H1 (cell line): ENCODE measurements around the gene PCNX1. TPM values are rescaled to one million over a fixed set of nuclear protein-coding genes. Genes with fewer than 3 reads are reported as not detected.

Experiments
- CTCF ChIA-PET: fragments of 300-600 bp; sonication (Branson Sonifier 250); formaldehyde crosslinking; loops from one replicate; lab custom pipeline; 2021; ENCODE audit not compliant: partially characterized antibody; lab: Charles Lee
- POLR2A ChIA-PET: fragments of 300-600 bp; sonication (Branson Sonifier 250); formaldehyde crosslinking; loops from one replicate; lab custom pipeline; 2021; ENCODE audit warnings: inconsistent platforms; ENCODE audit not compliant: partially characterized antibody; lab: Charles Lee
- DNase-seq, 2 experiments: peaks; one replicate each; pipeline versions ENCODE4 v3.0.0 to v3.0.0-alpha.2; 2010 to 2022; ENCODE audit warnings: low spot score in 2 of 2, low read depth in 1 of 2, mixed read lengths in 1 of 2
- FAIRE-seq: peaks from 2 replicates; lab custom pipeline; 2011; peaks lifted over from hg19 to GRCh38; lab: Jason Lieb, UNC
- H2AFZ ChIP-seq: 2 replicates; pipeline ENCODE4 v1.8.1; 2012; ENCODE audit warnings: low read length, inconsistent platforms
- H2AK5ac ChIP-seq: 2 replicates; pipeline ENCODE4 v1.6.1; 2013; ENCODE audit warnings: low read depth, low read length
- H2BK120ac ChIP-seq: replicated peaks from 2 replicates; pipeline ENCODE3; 2013; ENCODE audit warnings: low read depth, low read length, inconsistent platforms
- H2BK12ac ChIP-seq: 2 replicates; pipeline ENCODE4 v1.6.1; 2013; ENCODE audit warnings: low read depth, low read length
- H2BK15ac ChIP-seq: 2 replicates; pipeline ENCODE4 v1.6.1; 2013; ENCODE audit warnings: low read length
- H2BK20ac ChIP-seq: 2 replicates; pipeline ENCODE4 v1.6.1; 2013; ENCODE audit warnings: low read length
- H2BK5ac ChIP-seq: 2 replicates; pipeline ENCODE4 v1.6.1; 2013; ENCODE audit warnings: low read depth, low read length
- H3K14ac ChIP-seq: 2 replicates; pipeline ENCODE4 v1.6.1; 2013; ENCODE audit warnings: inconsistent platforms; ENCODE audit not compliant: insufficient read length
- H3K18ac ChIP-seq: 2 replicates; pipeline ENCODE4 v1.6.1; 2013; ENCODE audit warnings: low read length; ENCODE audit errors: extremely low read depth
- H3K23ac ChIP-seq: 2 replicates; pipeline ENCODE4 v1.6.1; 2013; ENCODE audit warnings: inconsistent platforms; ENCODE audit not compliant: insufficient read length
- H3K23me2 ChIP-seq: 2 replicates; pipeline ENCODE4 v1.6.1; 2013; ENCODE audit warnings: low read depth, low read length
- H3K27ac ChIP-seq: 2 replicates; pipeline ENCODE4 v1.6.1; 2011; ENCODE audit warnings: low read depth, low read length, inconsistent platforms
- H3K27me3 ChIP-seq, 4 experiments: replicated peaks in 1 of 4; 1 replicate in 1 of 4; 2 replicates in 3 of 4; pipeline versions ENCODE4 v1.6.1 to v1.8.1; 2011 to 2013; ENCODE audit warnings: low read length in 3 of 4, mild to moderate bottlenecking in 3 of 4, inconsistent platforms in 2 of 4, mixed read lengths in 2 of 4, moderate library complexity in 1 of 4; ENCODE audit not compliant: control insufficient read depth in 3 of 4, insufficient read depth in 3 of 4; ENCODE audit errors: extremely low read depth in 1 of 4
- H3K36me3 ChIP-seq, 4 experiments: 2 replicates each; pipeline versions ENCODE4 v1.6.1 to v1.8.1; 2011 to 2013; ENCODE audit warnings: mild to moderate bottlenecking in 4 of 4, low read length in 3 of 4, moderate library complexity in 2 of 4, control low read depth in 1 of 4, inconsistent platforms in 1 of 4; ENCODE audit not compliant: insufficient read depth in 4 of 4, control insufficient read depth in 2 of 4
- H3K4ac ChIP-seq: replicated peaks from 2 replicates; pipeline ENCODE3; 2013; ENCODE audit warnings: low read length, low read depth, mixed read lengths, inconsistent platforms; ENCODE audit not compliant: insufficient read length
- H3K4me1 ChIP-seq, 4 experiments: replicated peaks in 1 of 4; 1 replicate in 1 of 4; 2 replicates in 3 of 4; pipeline versions ENCODE4 v1.6.1 to v1.8.1; 2011 to 2013; ENCODE audit warnings: low read length in 3 of 4, inconsistent platforms in 2 of 4, mixed read lengths in 1 of 4; ENCODE audit not compliant: insufficient read depth in 4 of 4, control insufficient read depth in 3 of 4
- H3K4me2 ChIP-seq, 2 experiments: 2 replicates each; pipeline versions ENCODE4 v1.6.1 to v1.8.1; 2011 to 2013; ENCODE audit warnings: low read depth in 2 of 2, low read length in 2 of 2, control low read depth in 1 of 2, inconsistent platforms in 1 of 2, mild to moderate bottlenecking in 1 of 2; ENCODE audit not compliant: insufficient read depth in 1 of 2
- H3K4me3 ChIP-seq, 4 experiments: fragments of 200-600, 300-600 bp in 1 of 4; sonication (generic), shearing (Covaris generic), sonication (Bioruptor Twin) in 1 of 4; 2 replicates each; pipeline versions ENCODE4 v1.5.1 to v1.8.1; 2011 to 2016; ENCODE audit warnings: low read length in 4 of 4, low read depth in 3 of 4, control low read depth in 2 of 4, inconsistent platforms in 2 of 4, mild to moderate bottlenecking in 2 of 4, mixed read lengths in 1 of 4, moderate library complexity in 1 of 4; ENCODE audit not compliant: insufficient read depth in 2 of 4; ENCODE audit errors: extremely low read depth in 1 of 4
- H3K56ac ChIP-seq: replicated peaks from 2 replicates; pipeline ENCODE3; 2013; ENCODE audit warnings: low read depth, mild to moderate bottlenecking, mixed read lengths, low read length, inconsistent platforms; ENCODE audit not compliant: insufficient read length
- H3K79me1 ChIP-seq: 2 replicates; pipeline ENCODE4 v1.6.1; 2013; ENCODE audit warnings: low read depth, low read length, control low read depth
- H3K79me2 ChIP-seq, 2 experiments: 2 replicates each; pipeline versions ENCODE4 v1.6.1 to v1.8.1; 2012 to 2013; ENCODE audit warnings: low read length in 2 of 2, mild to moderate bottlenecking in 2 of 2, inconsistent platforms in 1 of 2; ENCODE audit not compliant: insufficient read depth in 2 of 2, control insufficient read depth in 1 of 2
- H3K9ac ChIP-seq, 4 experiments: replicated peaks in 1 of 4; 1 replicate in 1 of 4; 2 replicates in 3 of 4; pipeline versions ENCODE4 v1.6.1 to v1.8.1; 2011 to 2013; ENCODE audit warnings: low read depth in 3 of 4, low read length in 3 of 4, control low read depth in 2 of 4, mild to moderate bottlenecking in 2 of 4, moderate library complexity in 2 of 4, inconsistent platforms in 1 of 4; ENCODE audit errors: extremely low read depth in 1 of 4
- H3K9me3 ChIP-seq, 2 experiments: 2 replicates each; pipeline versions ENCODE4 v1.6.1 to v1.8.1; 2012 to 2013; ENCODE audit warnings: mild to moderate bottlenecking in 2 of 2, moderate library complexity in 2 of 2, control low read depth in 1 of 2, inconsistent platforms in 1 of 2, low read depth in 1 of 2, low read length in 1 of 2, mixed read lengths in 1 of 2; ENCODE audit not compliant: insufficient read depth in 2 of 2
- H4K20me1 ChIP-seq, 2 experiments: replicated peaks in 1 of 2; 2 replicates each; pipeline versions ENCODE3 to v1.8.1; 2011 to 2013; ENCODE audit warnings: inconsistent platforms in 2 of 2, low read length in 2 of 2, mild to moderate bottlenecking in 1 of 2; ENCODE audit not compliant: insufficient read depth in 2 of 2, control insufficient read depth in 1 of 2
- H4K5ac ChIP-seq: 2 replicates; pipeline ENCODE4 v1.6.1; 2013; ENCODE audit warnings: low read length, low read depth, mixed read lengths, inconsistent platforms; ENCODE audit not compliant: insufficient read length
- H4K8ac ChIP-seq: 2 replicates; pipeline ENCODE4 v1.8.0; 2013; ENCODE audit warnings: mild to moderate bottlenecking, moderate library complexity, low read length, inconsistent platforms; ENCODE audit not compliant: insufficient read depth; ENCODE audit errors: extremely low read depth
- H4K91ac ChIP-seq: replicated peaks from 2 replicates; pipeline ENCODE3; 2013; ENCODE audit warnings: low read length, mixed read lengths, inconsistent platforms; ENCODE audit not compliant: insufficient read length
- CHD2 ChIP-seq: IDR thresholded peaks from 2 replicates; pipeline ENCODE4 v1.6.1; 2012; ENCODE audit warnings: low read length, improper control_type of control experiment
- SP4 ChIP-seq: IDR thresholded peaks from 2 replicates; pipeline ENCODE4 v1.6.1; 2012; ENCODE audit warnings: low read length, inconsistent platforms
- TCF12 ChIP-seq: IDR thresholded peaks from 2 replicates; pipeline ENCODE4 v1.6.1; 2011; ENCODE audit warnings: low read depth, mild to moderate bottlenecking, low read length
- WGBS, 2 experiments: shearing (Covaris generic) in 1 of 2; methylation state at CpG; one replicate each; pipeline versions ENCODE4 v1.1.6 to v1.1.7; 2013 to 2015; ENCODE audit warnings: low lambda C conversion rate in 2 of 2, mixed read lengths in 2 of 2, inconsistent platforms in 1 of 2, low coverage in 1 of 2, missing lambda C conversion rate in 1 of 2; ENCODE audit not compliant: insufficient replicate concordance in 2 of 2, insufficient coverage in 1 of 2, insufficient read length in 1 of 2; ENCODE audit errors: extremely low coverage in 1 of 2, missing lambda C conversion rate in 1 of 2; 5-methylcytosine and 5-hydroxymethylcytosine counted together
- polyA plus RNA-seq, 7 experiments: library from polyadenylated mRNA; depleted of rRNA in 3 of 7; stranded (reverse) in 5 of 7; unstranded in 2 of 7; fragments of >200 nt in 5 of 7; fragments of 200-250 nt in 2 of 7; gene quantifications; 1 replicate in 5 of 7; 2 replicates in 1 of 7; 4 replicates in 1 of 7; pipeline versions ENCODE4 v1.2.1 to v1.2.3, GENCODE V29; 2011 to 2013; ENCODE audit warnings: missing spikeins in 2 of 7, mixed read lengths in 2 of 7
- total RNA-seq: library from RNA; stranded (reverse); fragmentation: NEBNext Ultra II Directional; extraction: Animal tissue kit (Norgen Biotek cat#: 25700); gene quantifications from 2 replicates; pipeline ENCODE4 v1.2.1, GENCODE V29; 2021

The PCNX1 gene
- total and polyA plus RNA-seq, 2 of the 8 experiments (the other 6 are each of a cell fraction or from before 2014, with no cell fraction given), result 37.7 to 53.2 TPM

- no peak overlapping the region for H3K18ac ChIP-seq
- H3K79me2 ChIP-seq, result peaks cover 0 to 75% of the 10 kb centered on the region in 2 experiments; a peak in 3 of 4 replicates
- ChIA-PET POLR2A (interaction anchor here (0.9 kb wide), 1 partner anchor 9 kb away, joined by 3 read pairs; no protein-coding TSS in a partner anchor), CTCF (interaction anchor here (1.4 kb wide), 1 partner anchor 10 kb away, joined by 5 read pairs; no protein-coding TSS in a partner anchor)
- H3K23me2 ChIP-seq, result no peaks in the 10 kb centered on the region
- no peak overlapping the region for H3K9ac ChIP-seq
- H3K27ac ChIP-seq, result no peak overlapping the region
- H3K27me3 ChIP-seq, result no peaks in the 10 kb centered on the region
- no peak overlapping the region for H3K4ac ChIP-seq
- H2BK120ac ChIP-seq, result no peak overlapping the region
- H3K14ac ChIP-seq, result no peak overlapping the region
- H2BK12ac ChIP-seq, result no peak overlapping the region
- no peak overlapping the region for H3K23ac ChIP-seq
- H2BK20ac ChIP-seq, result no peak overlapping the region
- no peak overlapping the region for H2AFZ ChIP-seq
- H3K36me3 ChIP-seq, result no peaks in the 10 kb centered on the region
- WGBS, 2 experiments, result 89% methylated on average over 2 of the region's 2 CpGs; no CpG with 5 or more reads in 1 of the 2 experiments
- no peak overlapping the region for H2AK5ac ChIP-seq
- no peak overlapping the region for H4K8ac ChIP-seq
- H3K4me1 ChIP-seq, result no peaks in the 10 kb centered on the region
- no peaks in the 10 kb centered on the region for H3K9me3 ChIP-seq
- H3K4me3 ChIP-seq, result no peak overlapping the region
- H2BK15ac ChIP-seq, result no peak overlapping the region
- peaks cover 2% of the 10 kb centered on the region; the same call in 1 of the 2 replicates for H3K79me1 ChIP-seq
- no peak overlapping the region for H2BK5ac ChIP-seq
- H4K5ac ChIP-seq, result no peak overlapping the region
- no peak overlapping the region for H3K56ac ChIP-seq
- no peak for DNase-seq
- H3K4me2 ChIP-seq, result no peak overlapping the region
- no peak for TF ChIP-seq SP4
- no peak for TF ChIP-seq TCF12
- no peak for TF ChIP-seq CHD2
- FAIRE-seq, result no peak
- no peak overlapping the region for H4K91ac ChIP-seq
- H4K20me1 ChIP-seq, result peaks cover 4 to 13% of the 10 kb centered on the region in 2 experiments
Measured at GRCh38 chr14:70934502-70935134, 27.4 kb downstream of the PCNX1 start.
